Esophagus squamous epithelium (tissue), 4 donors: Measurements from ENCODE around the gene DDOST.

Experiments used
- CTCF ChIP-seq, 6 experiments: fragments of 450-650 bp in 4 of 6; fragments of 200-600 bp in 2 of 6; sonication (generic) in 2 of 6; IDR thresholded peaks; one replicate each; pipeline ENCODE4 v1.5.1; 2016 to 2019; ENCODE audit warnings: antibody characterized with exemption in 6 of 6, mild to moderate bottlenecking in 4 of 6, moderate library complexity in 4 of 6
- POLR2A ChIP-seq, 4 donors: fragments of 450-650 bp; IDR thresholded peaks; one replicate each; pipeline ENCODE4 v1.6.1; 2017; ENCODE audit warnings: antibody characterized with exemption in 4 of 4, mild to moderate bottlenecking in 4 of 4, moderate library complexity in 3 of 4

GRCh38 chr1:20609541-20609940 is 51.6 kb downstream of the DDOST start:
- TF ChIP-seq CTCF (IDR thresholded peaks at IDR 0.05), result no peak
- TF ChIP-seq POLR2A (IDR thresholded peaks at IDR 0.05), result no peak
